HuH-7.5 (cell line): ENCODE results near the gene ERP44.
"Not testable (repeated sequence)": the region's sequence is repeated elsewhere in the genome, so short reads cannot be mapped to it uniquely, and the experiment has no call there.

ENCODE experiments used
- DNase-seq: peaks from one replicate; pipeline ENCODE4 v3.0.0; 2011; ENCODE audit warnings: low spot score

ERP44 gene

GRCh38 chr9:100100146-100100667, 1.4 kb upstream of the ERP44 start:
- no peak for DNase-seq

GRCh38 chr9:100099722-100100042, 882 bp upstream of the ERP44 start:
- peak; percentile 7 for DNase-seq

GRCh38 chr9:100098046-100098886, 534 bp downstream of the ERP44 start:
- peak; percentile 42 for DNase-seq

DNA sequence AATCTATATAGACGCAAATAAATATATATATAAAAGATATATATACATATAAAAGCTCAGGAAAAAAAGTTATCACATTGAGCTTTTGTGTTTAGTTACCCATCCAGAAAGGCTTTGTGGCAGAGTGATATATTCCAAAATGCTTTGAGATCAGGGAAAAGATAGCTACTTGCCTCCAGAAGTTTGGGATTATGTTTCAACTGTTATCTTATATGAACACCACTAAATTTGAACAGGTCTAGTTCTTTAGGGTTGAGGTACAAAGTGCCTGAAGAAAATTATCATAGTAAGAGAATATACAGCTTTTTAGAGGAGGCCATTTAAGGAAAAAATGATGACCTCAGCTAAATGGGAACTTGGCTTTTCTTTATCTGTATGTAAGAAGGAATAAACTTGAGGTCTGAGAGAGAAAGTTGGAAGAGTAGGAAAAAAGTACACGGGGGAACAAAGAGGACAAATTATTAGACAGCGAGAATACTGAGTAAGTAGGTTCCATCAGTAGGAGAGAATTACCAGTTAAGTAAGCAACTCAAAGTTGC, 2.4 kb downstream of the ERP44 start:
- DNase-seq: no peak

DNA sequence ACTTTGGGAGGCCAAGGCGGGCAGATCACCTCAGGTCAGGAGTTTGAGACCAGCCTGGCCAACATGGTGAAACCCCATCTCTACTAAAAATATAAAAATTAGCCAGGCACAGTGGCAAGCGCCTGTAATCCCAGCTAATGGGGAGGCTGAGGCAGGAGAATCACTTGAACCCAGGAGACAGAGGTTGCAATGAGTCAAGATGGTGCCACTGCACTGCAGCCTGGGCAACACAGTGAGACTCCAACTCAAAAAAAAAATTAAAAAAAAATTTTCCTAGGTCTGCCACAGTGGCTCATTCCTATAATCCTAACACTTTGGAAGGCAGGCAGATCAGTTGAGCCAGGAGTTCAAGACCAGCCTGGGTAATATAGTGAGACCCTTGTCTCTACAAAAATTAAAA, 4.4 kb downstream of the ERP44 start:
- not testable (repeated sequence) for DNase-seq

GRCh38 chr9:100092066-100092465, 6.7 kb downstream of the ERP44 start:
- DNase-seq: no peak

DNA sequence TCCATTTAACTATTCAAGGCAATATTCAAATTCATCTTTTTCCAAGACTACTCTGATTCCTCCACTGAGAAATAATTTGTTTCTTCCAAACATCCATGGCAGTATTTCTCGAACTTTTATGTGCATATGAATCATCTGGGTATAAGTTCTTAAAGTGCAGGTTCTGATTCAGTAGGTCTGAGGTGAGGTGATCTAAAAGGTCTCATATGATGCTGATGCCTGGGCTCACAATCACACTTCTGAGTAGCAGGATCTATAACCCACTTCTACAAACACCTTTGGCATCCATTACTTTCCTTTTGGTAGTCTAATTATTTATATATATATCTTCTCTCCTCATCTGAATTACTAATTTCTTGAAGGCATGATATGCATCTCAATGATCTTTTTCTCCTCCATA, 7.2 kb downstream of the ERP44 start:
- DNase-seq: no peak

DNA sequence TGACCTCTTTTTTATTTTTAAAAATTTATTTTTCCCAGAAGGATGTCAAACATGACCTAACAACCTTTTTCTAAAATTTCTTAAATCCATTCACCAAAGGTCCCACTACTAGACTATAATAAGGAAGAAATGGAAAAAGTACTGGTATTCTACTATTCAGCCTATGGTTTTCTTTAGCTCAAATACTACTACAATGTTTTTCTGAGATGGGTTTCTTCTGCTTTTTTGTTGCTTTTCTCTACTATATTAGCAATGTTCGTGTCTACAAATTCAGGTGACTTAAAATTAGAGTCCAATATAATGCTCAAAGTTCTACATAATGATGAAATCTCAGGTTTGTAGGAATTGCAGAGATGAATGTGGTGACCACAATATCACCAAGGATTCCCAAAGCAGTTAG, 7.9 kb downstream of the ERP44 start:
- DNase-seq: no peak

DNA sequence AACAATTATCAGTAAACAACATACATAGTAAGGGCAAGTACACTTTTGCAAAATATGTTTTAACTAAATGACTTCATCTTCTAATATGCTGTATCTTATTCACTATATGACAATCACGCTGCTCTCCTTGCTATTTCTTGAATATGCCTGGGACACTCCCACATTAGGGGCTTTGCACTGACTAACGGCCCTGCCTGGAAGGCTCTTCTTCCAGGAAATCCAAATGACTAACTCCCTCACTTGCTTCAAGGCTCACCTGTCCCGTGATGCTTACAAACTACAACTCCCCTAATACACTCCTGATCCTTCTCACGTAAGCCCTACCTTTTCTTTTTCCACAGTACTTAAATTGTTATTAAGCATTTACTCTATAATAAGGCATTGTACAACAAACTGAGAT, 10.6 kb downstream of the ERP44 start:
- DNase-seq: no peak

DNA sequence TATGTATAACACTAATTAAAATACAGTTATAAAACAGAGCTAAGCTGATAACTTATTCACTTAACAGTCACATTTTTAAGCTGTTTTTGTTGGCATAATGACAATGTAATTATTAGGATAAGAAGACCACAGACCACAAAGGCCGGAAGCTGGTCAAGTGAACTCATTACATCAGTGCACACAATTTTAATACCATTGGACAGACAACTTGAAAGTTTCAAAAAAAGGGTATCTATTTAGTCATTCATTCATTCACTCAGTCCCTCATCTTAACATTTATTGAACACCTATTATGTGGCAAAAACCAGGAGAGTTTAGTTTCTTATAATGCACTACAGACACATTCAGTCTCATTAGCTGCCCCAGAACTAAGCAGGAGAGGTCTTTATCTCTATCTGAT, 11.6 kb downstream of the ERP44 start:
- no peak for DNase-seq

DNA sequence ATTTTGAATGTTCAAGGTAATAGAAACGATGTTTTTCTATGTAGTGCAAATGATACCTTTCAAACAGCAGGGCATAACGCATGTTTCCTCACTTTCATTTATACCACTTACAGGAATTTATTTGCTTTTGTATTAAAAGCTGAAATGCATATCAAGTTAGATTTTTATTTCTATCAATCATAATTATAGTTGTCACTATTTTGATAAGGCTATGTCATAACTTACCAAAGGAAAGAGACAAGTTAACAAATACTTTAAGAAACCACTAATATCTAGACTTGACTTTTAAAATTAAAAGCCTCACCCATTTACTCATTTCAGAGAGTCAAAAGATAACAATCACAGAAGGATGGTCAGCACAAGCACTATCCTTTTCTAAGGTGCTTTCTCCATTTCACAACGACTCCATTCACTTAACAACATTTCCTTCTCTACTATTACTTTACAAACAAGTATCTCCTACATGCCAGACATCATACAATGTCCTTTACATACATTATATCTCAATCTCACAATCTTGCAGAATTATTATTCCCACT, 12.6 kb downstream of the ERP44 start:
- DNase-seq: no peak

GRCh38 chr9:100084734-100085133, 14.1 kb downstream of the ERP44 start:
- no peak for DNase-seq

DNA sequence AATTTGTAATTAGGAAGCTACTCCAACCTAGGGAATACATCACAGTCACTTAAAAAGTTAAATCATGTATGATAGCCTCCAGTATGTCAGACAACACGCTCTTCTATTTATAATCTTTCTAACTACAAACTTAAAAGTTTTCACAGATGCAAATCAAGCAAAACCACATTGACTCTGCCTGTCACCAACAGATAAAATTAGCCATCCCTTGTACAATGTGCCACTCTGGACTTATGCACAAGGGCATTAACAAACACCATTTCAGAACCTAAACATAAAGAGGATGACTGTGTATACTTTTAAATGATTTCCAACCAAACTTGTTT, 14.7 kb downstream of the ERP44 start:
- DNase-seq: no peak

- no peak for DNase-seq
These were observed 15.2 kb downstream of the ERP44 start for GRCh38 chr9:100083448-100084127.

DNA sequence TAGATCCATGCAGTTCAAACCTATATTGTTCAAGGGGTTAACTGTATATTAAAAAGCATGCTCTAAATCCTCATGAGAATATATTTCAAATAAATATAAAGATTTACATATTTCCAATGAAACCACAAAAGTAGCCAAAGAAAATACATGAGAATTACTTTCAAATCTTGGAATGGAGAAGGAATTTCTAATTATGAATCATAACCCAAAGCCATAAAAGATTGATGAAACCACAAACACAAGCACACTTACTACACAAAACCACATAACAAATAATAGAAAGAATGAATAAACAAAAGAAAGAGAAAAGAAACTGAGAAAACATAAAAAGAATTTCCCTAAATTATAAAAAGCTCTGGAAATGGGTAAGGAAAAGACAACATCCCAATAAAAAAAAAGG, 16.0 kb downstream of the ERP44 start:
- DNase-seq: no peak

DNA sequence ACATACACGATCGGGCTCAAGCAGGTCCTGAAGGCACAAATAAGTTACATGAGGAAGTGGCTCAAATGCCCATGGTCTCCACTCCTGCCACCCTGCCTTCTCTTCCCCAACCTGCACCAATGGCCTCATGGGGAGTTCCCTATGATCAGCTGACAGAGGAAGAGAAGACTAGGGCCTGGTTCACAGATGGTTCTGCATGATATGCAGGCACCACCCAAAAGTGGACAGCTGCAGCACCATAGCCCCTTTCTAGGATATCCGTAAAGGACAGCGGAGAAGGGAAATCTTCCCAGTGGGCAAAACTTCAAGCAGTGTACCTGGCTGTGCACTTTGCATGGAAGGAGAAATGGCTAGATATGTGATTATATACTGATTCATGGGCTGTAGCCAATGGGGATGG, 22.5 kb downstream of the ERP44 start:
- DNase-seq: not testable (repeated sequence)

DNA sequence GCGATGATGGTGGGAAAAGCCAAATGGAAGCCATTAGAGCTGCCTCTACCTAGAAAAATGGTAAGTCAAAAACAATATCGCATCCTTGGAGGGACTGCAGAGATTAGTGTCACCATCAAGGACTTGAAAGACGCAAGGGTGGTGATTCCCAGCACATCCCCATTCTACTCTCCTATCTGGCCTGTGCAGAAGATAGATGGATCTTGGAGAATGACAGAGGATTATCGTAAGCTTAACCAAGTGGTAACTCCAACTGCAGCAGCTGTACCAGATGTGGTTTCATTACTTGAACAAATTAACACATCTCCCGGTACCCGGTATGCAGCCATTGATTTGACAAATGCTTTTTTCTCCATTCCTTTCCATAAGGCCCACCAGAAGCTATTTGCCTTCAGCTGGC, 23.8 kb downstream of the ERP44 start:
- DNase-seq: no peak

DNA sequence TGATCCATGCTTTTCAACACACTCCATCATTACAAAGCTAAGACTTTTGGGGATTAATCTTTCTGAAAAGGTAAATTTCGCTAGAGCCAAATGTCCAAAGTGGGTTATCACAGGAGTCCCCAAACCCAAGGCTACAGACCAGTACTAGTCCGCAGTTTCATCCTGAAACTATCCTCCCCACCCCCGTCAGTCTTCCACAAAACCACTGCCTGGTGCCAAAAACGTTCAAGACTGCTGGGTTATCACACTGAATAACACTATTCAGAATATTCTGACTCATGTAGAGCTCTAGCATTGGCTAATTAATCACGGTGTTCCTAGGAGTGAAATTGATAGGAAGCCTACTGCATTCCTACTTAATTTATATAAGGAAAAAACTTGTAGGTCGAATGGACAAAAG, 24.7 kb downstream of the ERP44 start:
- DNase-seq: no peak

- no peak for DNase-seq
These were observed 26.0 kb downstream of the ERP44 start for GRCh38 chr9:100072805-100073204.

DNA sequence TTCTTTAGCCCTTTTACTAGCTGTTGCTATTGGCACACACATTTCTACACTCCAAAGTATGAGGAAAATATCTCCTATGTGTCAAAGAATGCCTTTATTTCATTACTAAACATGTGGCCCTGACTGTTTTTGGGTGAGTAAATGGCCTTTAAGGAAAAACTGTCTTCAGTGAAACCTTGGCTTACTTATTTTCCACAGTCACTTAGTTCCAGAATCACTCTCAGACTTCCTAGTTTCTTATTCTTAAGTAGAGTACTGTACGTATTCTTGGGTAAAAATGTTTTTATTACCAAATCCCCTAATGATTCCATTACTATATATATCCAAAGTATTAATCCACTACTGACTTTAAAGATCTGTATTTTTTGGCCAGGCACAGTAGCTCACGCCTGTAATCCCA, 27.5 kb downstream of the ERP44 start:
- no peak for DNase-seq

DNA sequence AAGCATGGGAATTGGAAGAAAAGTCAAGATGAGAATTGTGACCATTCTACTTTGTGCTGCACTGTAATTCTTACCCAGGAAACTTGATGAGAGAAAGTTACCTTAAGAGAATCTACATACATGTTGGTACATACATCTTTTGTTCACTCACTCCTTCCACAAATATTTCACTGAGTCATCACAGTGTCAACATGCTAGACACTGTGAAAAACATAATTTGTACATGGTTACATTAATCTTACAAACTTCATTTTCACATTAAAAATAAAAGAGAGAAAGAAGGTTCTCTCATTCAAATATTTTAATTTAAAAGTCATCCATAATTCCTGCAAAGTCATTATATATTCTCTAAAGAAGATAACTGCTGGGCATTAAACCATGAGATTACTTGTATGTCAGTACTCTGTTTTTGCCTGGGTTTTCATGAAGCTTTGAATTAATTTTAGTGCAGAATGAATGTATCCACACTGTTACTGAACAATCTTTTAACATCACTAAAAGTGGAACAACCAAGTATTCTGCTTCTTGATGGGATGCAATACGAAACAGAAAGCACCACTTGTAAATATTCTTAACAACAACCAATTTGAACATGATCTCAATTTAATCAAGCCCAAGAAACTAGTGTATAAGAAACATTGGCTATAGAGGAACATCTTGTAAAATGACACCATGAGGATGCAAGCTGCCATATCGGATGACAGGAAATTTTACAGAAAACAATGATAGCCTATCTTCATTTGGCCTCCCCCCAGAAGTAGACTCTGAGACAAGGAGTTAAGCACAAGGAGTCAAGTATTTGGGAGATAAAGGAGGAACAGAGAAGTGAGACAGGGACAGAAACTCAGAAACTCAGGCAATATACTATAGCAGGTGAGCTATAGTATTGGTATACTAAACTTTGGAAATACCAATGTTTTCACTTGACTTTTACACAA, 28.4 kb downstream of the ERP44 start:
- DNase-seq: no peak

- DNase-seq: not testable (repeated sequence)
These were observed 29.7 kb downstream of the ERP44 start for GRCh38 chr9:100069068-100069467.
